Neutrophil (primary cell): ENCODE data around the gene SHC4.
"Not testable (repeated sequence)": the region's sequence is repeated elsewhere in the genome, so short reads cannot be mapped to it uniquely, and the experiment has no call there.

ENCODE experiments used
- H3K27ac ChIP-seq: fragments of 200-600 bp; sonication (generic); 2 replicates; pipeline ENCODE4 v1.5.1; 2016; ENCODE audit warnings: mild to moderate bottlenecking, moderate library complexity
- H3K27me3 ChIP-seq: fragments of 200-600 bp; sonication (generic); 2 replicates; pipeline ENCODE4 v1.6.0; 2016; ENCODE audit warnings: mild to moderate bottlenecking
- H3K36me3 ChIP-seq: fragments of 200-600 bp; sonication (generic); 2 replicates; pipeline ENCODE4 v1.5.1; 2017
- H3K4me1 ChIP-seq, 2 experiments: fragments of 200-600 bp in 1 of 2; sonication (generic) in 1 of 2; 1 replicate in 1 of 2; 2 replicates in 1 of 2; pipeline versions ENCODE4 v1.5.1 to v1.6.1; 2013 to 2016; ENCODE audit warnings: low read depth in 1 of 2, low read length in 1 of 2, mild to moderate bottlenecking in 1 of 2, moderate library complexity in 1 of 2; ENCODE audit not compliant: control insufficient read depth in 1 of 2, insufficient read depth in 1 of 2
- H3K4me3 ChIP-seq, 2 experiments: fragments of 200-600 bp in 1 of 2; sonication (generic) in 1 of 2; 1 replicate in 1 of 2; 2 replicates in 1 of 2; pipeline ENCODE4 v1.5.1; 2013 to 2016; ENCODE audit warnings: low read depth in 1 of 2, low read length in 1 of 2, mild to moderate bottlenecking in 1 of 2, moderate library complexity in 1 of 2
- H3K9me3 ChIP-seq: fragments of 200-600 bp; sonication (generic); 2 replicates; pipeline ENCODE4 v1.5.1; 2016
- CTCF ChIP-seq: fragments of 200-600 bp; sonication (generic); IDR thresholded peaks from 2 replicates; pipeline ENCODE4 v1.5.1; 2016; ENCODE audit warnings: antibody characterized with exemption

Gene SHC4

GRCh38 chr15:48913141-48913540, 50.6 kb downstream of the SHC4 start:
- Histone ChIP-seq H3K27ac (no peak overlapping the region), H3K4me3 (no peak overlapping the region), H3K36me3 (no peaks in the 10 kb centered on the region), H3K27me3 (peaks cover 10% of the 10 kb centered on the region), H3K4me1 (no peaks in the 10 kb centered on the region), H3K9me3 (no peaks in the 10 kb centered on the region)
- TF ChIP-seq CTCF, result no peak

GRCh38 chr15:48910554-48910953, 53.2 kb downstream of the SHC4 start:
- H3K27me3 ChIP-seq, H3K4me3 ChIP-seq, H3K4me1 ChIP-seq, H3K36me3 ChIP-seq, H3K27ac ChIP-seq, H3K9me3 ChIP-seq: not testable (repeated sequence)

GRCh38 chr15:48909313-48909712, 54.4 kb downstream of the SHC4 start:
- H3K4me1 ChIP-seq, H3K36me3 ChIP-seq, H3K4me3 ChIP-seq, H3K27me3 ChIP-seq, H3K27ac ChIP-seq, H3K9me3 ChIP-seq: not testable (repeated sequence)

GRCh38 chr15:48905847-48906246, 57.9 kb downstream of the SHC4 start:
- no peak overlapping the region for H3K27ac ChIP-seq
- no peaks in the 10 kb centered on the region for H3K9me3 ChIP-seq
- no peak for TF ChIP-seq CTCF
- no peaks in the 10 kb centered on the region for H3K36me3 ChIP-seq
- no peak overlapping the region for H3K4me3 ChIP-seq
- H3K4me1 ChIP-seq, result no peaks in the 10 kb centered on the region
- no peaks in the 10 kb centered on the region for H3K27me3 ChIP-seq

GRCh38 chr15:48905216-48905615, 58.5 kb downstream of the SHC4 start:
- Histone ChIP-seq H3K36me3 (no peaks in the 10 kb centered on the region), H3K27me3 (no peaks in the 10 kb centered on the region), H3K9me3 (no peaks in the 10 kb centered on the region), H3K4me3 (no peak overlapping the region), H3K4me1 (no peaks in the 10 kb centered on the region), H3K27ac (no peak overlapping the region)
- no peak for TF ChIP-seq CTCF

- H3K4me1 ChIP-seq, result no peaks in the 10 kb centered on the region
Measured at GRCh38 chr15:48904758-48905157, 59.0 kb downstream of the SHC4 start.

More at GRCh38 chr15:48904758-48905157, 59.0 kb downstream of the SHC4 start:
- Histone ChIP-seq H3K9me3 (no peaks in the 10 kb centered on the region), H3K36me3 (no peaks in the 10 kb centered on the region), H3K4me3 (no peak overlapping the region), H3K27ac (no peak overlapping the region), H3K27me3 (no peaks in the 10 kb centered on the region)
- TF ChIP-seq CTCF, result no peak
